PFSK-1 (cell line): Measurements from ENCODE around the gene AKAP8L.

Experiments used
- POLR2AphosphoS5 ChIP-seq: IDR thresholded peaks from 2 replicates; pipeline ENCODE4 v1.6.1; 2012; ENCODE audit warnings: low read depth, mild to moderate bottlenecking, control low read depth, low read length, moderate library complexity
- TAF1 ChIP-seq: IDR thresholded peaks from 2 replicates; pipeline ENCODE4 v1.6.1; 2012; ENCODE audit warnings: low read length, control low read depth, borderline replicate concordance; ENCODE audit not compliant: insufficient read depth
- TF ChIP-seq, protein P1 (sequence below), 2 experiments: IDR thresholded peaks; 2 replicates each; pipeline versions ENCODE4 v1.6.1 to v1.8.0; 2011 to 2012; ENCODE audit warnings: low read depth in 2 of 2, low read length in 2 of 2, control low read depth in 1 of 2, inconsistent platforms in 1 of 2, mild to moderate bottlenecking in 1 of 2, moderate library complexity in 1 of 2; ENCODE audit not compliant: insufficient read depth in 1 of 2

DNA sequence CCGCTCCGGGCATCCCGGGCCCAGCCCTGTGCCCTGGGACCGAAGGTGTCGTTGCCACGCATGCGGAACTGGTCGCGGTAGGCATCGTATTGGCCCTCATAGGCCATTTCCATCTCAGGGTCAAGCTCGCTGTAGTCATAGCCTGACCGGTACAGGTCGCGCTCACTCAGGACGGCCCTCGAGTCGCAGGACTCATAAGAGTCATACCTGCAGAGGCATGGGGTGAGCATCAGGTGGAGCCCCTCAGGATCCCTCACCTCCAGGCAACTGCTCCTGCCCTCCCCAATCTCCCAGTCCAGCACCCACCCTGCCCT is 17.4 kb downstream of the AKAP8L start:
- TF ChIP-seq, protein P1, sequence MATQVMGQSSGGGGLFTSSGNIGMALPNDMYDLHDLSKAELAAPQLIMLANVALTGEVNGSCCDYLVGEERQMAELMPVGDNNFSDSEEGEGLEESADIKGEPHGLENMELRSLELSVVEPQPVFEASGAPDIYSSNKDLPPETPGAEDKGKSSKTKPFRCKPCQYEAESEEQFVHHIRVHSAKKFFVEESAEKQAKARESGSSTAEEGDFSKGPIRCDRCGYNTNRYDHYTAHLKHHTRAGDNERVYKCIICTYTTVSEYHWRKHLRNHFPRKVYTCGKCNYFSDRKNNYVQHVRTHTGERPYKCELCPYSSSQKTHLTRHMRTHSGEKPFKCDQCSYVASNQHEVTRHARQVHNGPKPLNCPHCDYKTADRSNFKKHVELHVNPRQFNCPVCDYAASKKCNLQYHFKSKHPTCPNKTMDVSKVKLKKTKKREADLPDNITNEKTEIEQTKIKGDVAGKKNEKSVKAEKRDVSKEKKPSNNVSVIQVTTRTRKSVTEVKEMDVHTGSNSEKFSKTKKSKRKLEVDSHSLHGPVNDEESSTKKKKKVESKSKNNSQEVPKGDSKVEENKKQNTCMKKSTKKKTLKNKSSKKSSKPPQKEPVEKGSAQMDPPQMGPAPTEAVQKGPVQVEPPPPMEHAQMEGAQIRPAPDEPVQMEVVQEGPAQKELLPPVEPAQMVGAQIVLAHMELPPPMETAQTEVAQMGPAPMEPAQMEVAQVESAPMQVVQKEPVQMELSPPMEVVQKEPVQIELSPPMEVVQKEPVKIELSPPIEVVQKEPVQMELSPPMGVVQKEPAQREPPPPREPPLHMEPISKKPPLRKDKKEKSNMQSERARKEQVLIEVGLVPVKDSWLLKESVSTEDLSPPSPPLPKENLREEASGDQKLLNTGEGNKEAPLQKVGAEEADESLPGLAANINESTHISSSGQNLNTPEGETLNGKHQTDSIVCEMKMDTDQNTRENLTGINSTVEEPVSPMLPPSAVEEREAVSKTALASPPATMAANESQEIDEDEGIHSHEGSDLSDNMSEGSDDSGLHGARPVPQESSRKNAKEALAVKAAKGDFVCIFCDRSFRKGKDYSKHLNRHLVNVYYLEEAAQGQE (IDR thresholded peaks at IDR 0.05; ENCODE audit: insufficient read depth in 1 of 2, low read depth in 2 of 2, low read length in 2 of 2), result no peak
- TF ChIP-seq POLR2AphosphoS5 (no peak), TAF1 (no peak)
